GM12878 (cell line): ENCODE results near the gene SLC35E2B. TPM values are rescaled to one million over a fixed set of nuclear protein-coding genes. Genes with fewer than 3 reads are reported as not detected.

Experiments used
- DPF2 ChIP-seq: fragments of 450-650 bp; IDR thresholded peaks from 2 replicates; pipeline ENCODE4 v1.6.1; 2017; ENCODE audit warnings: mild to moderate bottlenecking
- HDGF ChIP-seq: fragments of 450-650 bp; IDR thresholded peaks from 2 replicates; pipeline ENCODE4 v1.6.1; 2016; ENCODE audit warnings: antibody characterized with exemption
- LARP7 ChIP-seq: fragments of 450-650 bp; IDR thresholded peaks from 2 replicates; pipeline ENCODE4 v1.6.1; 2017; ENCODE audit warnings: mild to moderate bottlenecking
- MXI1 ChIP-seq: fragments of 150-350 bp; IDR thresholded peaks from 2 replicates; pipeline ENCODE4 v1.6.1; 2011; ENCODE audit warnings: low read depth, mild to moderate bottlenecking, inconsistent platforms, low read length, improper control_type of control experiment
- NR2C2 ChIP-seq: IDR thresholded peaks from 2 replicates; pipeline ENCODE4 v1.6.1; 2011; ENCODE audit warnings: borderline replicate concordance, low read depth; ENCODE audit not compliant: control insufficient read depth, insufficient read length
- POLR2AphosphoS2 ChIP-seq: IDR thresholded peaks from 2 replicates; pipeline ENCODE4 v1.6.1; 2011; ENCODE audit warnings: low read depth, mild to moderate bottlenecking, low read length, improper control_type of control experiment, moderate library complexity
- RELA ChIP-seq: fragments of 450-650 bp; IDR thresholded peaks from 2 replicates; pipeline ENCODE4 v1.8.0; 2014; ENCODE audit warnings: borderline replicate concordance; ENCODE audit not compliant: partially characterized antibody
- RFX5 ChIP-seq: IDR thresholded peaks from 2 replicates; pipeline ENCODE4 v1.6.1; 2011; ENCODE audit warnings: low read depth, low read length, improper control_type of control experiment
- SMARCA5 ChIP-seq: fragments of 450-650 bp; IDR thresholded peaks from 2 replicates; pipeline ENCODE4 v1.6.1; 2017; ENCODE audit warnings: mild to moderate bottlenecking
- SP1 ChIP-seq: IDR thresholded peaks from one replicate; pipeline ENCODE4 v1.6.1; 2011; ENCODE audit warnings: low read depth, low read length
- SPI1 ChIP-seq: IDR thresholded peaks from 2 replicates; pipeline ENCODE4 v1.6.1; 2011; ENCODE audit warnings: low read depth, mild to moderate bottlenecking, low read length, moderate library complexity, borderline replicate concordance; ENCODE audit not compliant: insufficient read depth
- STAT3 ChIP-seq: IDR thresholded peaks from 2 replicates; pipeline ENCODE4 v1.6.1; 2011; ENCODE audit warnings: low read depth, low read length, improper control_type of control experiment
- ZNF207 ChIP-seq: fragments of 450-650 bp; IDR thresholded peaks from 2 replicates; pipeline ENCODE4 v1.6.1; 2014; ENCODE audit warnings: antibody characterized with exemption, mild to moderate bottlenecking, borderline replicate concordance
- polyA plus RNA-seq, 11 experiments: library from polyadenylated mRNA; depleted of rRNA in 4 of 11; unstranded in 6 of 11; stranded (reverse) in 5 of 11; fragments of >200 nt; fragmentation: Nextera tagmentation in 4 of 11; fragmentation: Illumina TruSeq in 1 of 11; extraction: Ambion mirVana in 4 of 11; extraction: Trizol in 1 of 11; gene quantifications; 1 replicate in 1 of 11; 2 replicates in 10 of 11; pipeline versions ENCODE4 v1.2.1 to v1.2.3, GENCODE V29; 2011 to 2016; ENCODE audit warnings: inconsistent platforms in 2 of 11, missing spikeins in 2 of 11, low read depth in 1 of 11
- total RNA-seq, 4 experiments: library from RNA; depleted of rRNA in 3 of 4; stranded (reverse); fragments of >200 nt in 3 of 4; fragmentation: Illumina TruSeq in 1 of 4; extraction: Trizol in 1 of 4; gene quantifications; 2 replicates each; pipeline versions ENCODE4 v1.2.1 to v1.2.3, GENCODE V29; 2013 to 2021
- TF ChIP-seq, protein P1 (sequence below): fragments of 450-650 bp; IDR thresholded peaks from 2 replicates; pipeline ENCODE4 v1.6.1; 2017; ENCODE audit warnings: mild to moderate bottlenecking, moderate library complexity
- TF ChIP-seq, protein P2 (sequence below): IDR thresholded peaks from 2 replicates; pipeline ENCODE4 v1.6.1; 2011; ENCODE audit warnings: borderline replicate concordance, low read depth, mild to moderate bottlenecking, moderate library complexity, low read length; ENCODE audit not compliant: insufficient read depth, poor library complexity, severe bottlenecking
- TF ChIP-seq, protein P3 (sequence below): IDR thresholded peaks from 2 replicates; pipeline ENCODE4 v1.6.1; 2012; ENCODE audit warnings: improper control_type of control experiment, low read depth, low read length; ENCODE audit not compliant: insufficient replicate concordance
- TF ChIP-seq, protein P4 (sequence below): fragments of 450-650 bp; IDR thresholded peaks from 2 replicates; pipeline ENCODE4 v1.6.1; 2017; ENCODE audit warnings: low read depth, mild to moderate bottlenecking, moderate library complexity

Gene SLC35E2B
- total and polyA plus RNA-seq, 10 of the 15 experiments (the other 5 are each of a cell fraction or from before 2014, with no cell fraction given), result 2.6 to 36.7 (median 18.6) TPM

DNA sequence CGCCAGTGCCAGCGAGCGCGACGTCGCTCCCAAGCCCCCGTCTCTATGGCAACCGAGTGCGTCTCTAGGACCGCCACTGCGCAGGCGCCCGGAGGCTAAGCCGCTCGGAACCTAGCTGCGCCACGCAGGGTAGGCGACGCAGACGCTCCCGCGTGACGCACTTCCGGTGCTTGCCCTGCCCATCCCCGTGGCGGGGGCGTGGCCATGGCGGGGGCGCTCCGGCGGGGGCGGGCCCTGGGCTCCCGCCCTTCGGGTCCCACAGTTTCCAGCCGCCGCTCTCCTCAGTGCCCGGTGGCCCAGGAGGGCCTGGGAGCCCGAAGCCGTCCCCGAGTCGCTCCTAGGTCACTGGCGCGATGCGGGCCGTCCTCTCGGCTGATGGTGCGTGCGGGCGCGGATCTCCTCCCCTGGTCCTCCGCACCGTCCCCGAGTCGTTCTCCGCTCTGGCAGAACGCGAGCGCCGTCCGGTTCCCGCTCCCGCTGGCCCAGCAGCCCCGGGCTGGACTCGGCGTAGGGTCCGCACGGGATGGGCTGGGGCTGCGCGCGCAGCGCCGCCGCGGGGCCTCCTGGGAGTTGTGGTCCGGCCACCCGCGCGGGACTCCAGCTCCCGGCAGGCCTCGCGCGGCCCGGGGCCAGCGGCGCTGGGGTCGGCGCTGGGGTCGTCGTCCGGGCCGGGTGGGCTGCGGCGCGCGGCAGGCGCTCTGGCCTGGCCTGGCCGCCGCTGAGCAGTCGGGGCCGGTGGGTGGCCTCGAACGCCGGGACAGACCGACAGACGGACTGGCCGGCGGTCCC is 77.1 kb downstream of the SLC35E2B start, which contains the start of gene MIB2 (continued):
- TF ChIP-seq, protein P1, sequence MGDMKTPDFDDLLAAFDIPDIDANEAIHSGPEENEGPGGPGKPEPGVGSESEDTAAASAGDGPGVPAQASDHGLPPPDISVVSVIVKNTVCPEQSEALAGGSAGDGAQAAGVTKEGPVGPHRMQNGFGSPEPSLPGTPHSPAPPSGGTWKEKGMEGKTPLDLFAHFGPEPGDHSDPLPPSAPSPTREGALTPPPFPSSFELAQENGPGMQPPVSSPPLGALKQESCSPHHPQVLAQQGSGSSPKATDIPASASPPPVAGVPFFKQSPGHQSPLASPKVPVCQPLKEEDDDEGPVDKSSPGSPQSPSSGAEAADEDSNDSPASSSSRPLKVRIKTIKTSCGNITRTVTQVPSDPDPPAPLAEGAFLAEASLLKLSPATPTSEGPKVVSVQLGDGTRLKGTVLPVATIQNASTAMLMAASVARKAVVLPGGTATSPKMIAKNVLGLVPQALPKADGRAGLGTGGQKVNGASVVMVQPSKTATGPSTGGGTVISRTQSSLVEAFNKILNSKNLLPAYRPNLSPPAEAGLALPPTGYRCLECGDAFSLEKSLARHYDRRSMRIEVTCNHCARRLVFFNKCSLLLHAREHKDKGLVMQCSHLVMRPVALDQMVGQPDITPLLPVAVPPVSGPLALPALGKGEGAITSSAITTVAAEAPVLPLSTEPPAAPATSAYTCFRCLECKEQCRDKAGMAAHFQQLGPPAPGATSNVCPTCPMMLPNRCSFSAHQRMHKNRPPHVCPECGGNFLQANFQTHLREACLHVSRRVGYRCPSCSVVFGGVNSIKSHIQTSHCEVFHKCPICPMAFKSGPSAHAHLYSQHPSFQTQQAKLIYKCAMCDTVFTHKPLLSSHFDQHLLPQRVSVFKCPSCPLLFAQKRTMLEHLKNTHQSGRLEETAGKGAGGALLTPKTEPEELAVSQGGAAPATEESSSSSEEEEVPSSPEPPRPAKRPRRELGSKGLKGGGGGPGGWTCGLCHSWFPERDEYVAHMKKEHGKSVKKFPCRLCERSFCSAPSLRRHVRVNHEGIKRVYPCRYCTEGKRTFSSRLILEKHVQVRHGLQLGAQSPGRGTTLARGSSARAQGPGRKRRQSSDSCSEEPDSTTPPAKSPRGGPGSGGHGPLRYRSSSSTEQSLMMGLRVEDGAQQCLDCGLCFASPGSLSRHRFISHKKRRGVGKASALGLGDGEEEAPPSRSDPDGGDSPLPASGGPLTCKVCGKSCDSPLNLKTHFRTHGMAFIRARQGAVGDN, result peak; percentile 29; the same call in 1 of the 2 replicates
- TF ChIP-seq SP1, result peak; percentile 86
- TF ChIP-seq STAT3, result no peak
- TF ChIP-seq RELA, result no peak
- TF ChIP-seq SPI1, result no peak
- no peak for TF ChIP-seq HDGF
- TF ChIP-seq SMARCA5, result peak; percentile 100
- TF ChIP-seq, protein P2, sequence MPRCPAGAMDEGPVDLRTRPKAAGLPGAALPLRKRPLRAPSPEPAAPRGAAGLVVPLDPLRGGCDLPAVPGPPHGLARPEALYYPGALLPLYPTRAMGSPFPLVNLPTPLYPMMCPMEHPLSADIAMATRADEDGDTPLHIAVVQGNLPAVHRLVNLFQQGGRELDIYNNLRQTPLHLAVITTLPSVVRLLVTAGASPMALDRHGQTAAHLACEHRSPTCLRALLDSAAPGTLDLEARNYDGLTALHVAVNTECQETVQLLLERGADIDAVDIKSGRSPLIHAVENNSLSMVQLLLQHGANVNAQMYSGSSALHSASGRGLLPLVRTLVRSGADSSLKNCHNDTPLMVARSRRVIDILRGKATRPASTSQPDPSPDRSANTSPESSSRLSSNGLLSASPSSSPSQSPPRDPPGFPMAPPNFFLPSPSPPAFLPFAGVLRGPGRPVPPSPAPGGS, result no peak
- TF ChIP-seq DPF2, result peak; percentile 94
- no peak for TF ChIP-seq NR2C2
- TF ChIP-seq POLR2AphosphoS2, result peak; percentile 76; the same call in 1 of the 2 replicates
- TF ChIP-seq, protein P3, sequence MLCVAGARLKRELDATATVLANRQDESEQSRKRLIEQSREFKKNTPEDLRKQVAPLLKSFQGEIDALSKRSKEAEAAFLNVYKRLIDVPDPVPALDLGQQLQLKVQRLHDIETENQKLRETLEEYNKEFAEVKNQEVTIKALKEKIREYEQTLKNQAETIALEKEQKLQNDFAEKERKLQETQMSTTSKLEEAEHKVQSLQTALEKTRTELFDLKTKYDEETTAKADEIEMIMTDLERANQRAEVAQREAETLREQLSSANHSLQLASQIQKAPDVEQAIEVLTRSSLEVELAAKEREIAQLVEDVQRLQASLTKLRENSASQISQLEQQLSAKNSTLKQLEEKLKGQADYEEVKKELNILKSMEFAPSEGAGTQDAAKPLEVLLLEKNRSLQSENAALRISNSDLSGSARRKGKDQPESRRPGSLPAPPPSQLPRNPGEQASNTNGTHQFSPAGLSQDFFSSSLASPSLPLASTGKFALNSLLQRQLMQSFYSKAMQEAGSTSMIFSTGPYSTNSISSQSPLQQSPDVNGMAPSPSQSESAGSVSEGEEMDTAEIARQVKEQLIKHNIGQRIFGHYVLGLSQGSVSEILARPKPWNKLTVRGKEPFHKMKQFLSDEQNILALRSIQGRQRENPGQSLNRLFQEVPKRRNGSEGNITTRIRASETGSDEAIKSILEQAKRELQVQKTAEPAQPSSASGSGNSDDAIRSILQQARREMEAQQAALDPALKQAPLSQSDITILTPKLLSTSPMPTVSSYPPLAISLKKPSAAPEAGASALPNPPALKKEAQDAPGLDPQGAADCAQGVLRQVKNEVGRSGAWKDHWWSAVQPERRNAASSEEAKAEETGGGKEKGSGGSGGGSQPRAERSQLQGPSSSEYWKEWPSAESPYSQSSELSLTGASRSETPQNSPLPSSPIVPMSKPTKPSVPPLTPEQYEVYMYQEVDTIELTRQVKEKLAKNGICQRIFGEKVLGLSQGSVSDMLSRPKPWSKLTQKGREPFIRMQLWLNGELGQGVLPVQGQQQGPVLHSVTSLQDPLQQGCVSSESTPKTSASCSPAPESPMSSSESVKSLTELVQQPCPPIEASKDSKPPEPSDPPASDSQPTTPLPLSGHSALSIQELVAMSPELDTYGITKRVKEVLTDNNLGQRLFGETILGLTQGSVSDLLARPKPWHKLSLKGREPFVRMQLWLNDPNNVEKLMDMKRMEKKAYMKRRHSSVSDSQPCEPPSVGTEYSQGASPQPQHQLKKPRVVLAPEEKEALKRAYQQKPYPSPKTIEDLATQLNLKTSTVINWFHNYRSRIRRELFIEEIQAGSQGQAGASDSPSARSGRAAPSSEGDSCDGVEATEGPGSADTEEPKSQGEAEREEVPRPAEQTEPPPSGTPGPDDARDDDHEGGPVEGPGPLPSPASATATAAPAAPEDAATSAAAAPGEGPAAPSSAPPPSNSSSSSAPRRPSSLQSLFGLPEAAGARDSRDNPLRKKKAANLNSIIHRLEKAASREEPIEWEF, result no peak
- peak; percentile 93 for TF ChIP-seq LARP7
- peak; percentile 96 for TF ChIP-seq RFX5
- TF ChIP-seq, protein P4, sequence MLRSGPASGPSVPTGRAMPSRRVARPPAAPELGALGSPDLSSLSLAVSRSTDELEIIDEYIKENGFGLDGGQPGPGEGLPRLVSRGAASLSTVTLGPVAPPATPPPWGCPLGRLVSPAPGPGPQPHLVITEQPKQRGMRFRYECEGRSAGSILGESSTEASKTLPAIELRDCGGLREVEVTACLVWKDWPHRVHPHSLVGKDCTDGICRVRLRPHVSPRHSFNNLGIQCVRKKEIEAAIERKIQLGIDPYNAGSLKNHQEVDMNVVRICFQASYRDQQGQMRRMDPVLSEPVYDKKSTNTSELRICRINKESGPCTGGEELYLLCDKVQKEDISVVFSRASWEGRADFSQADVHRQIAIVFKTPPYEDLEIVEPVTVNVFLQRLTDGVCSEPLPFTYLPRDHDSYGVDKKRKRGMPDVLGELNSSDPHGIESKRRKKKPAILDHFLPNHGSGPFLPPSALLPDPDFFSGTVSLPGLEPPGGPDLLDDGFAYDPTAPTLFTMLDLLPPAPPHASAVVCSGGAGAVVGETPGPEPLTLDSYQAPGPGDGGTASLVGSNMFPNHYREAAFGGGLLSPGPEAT, result no peak
- peak; percentile 89; the same call in 1 of the 2 replicates for TF ChIP-seq MXI1
- TF ChIP-seq ZNF207, result peak; percentile 26; the same call in 1 of the 2 replicates
